Tibial nerve (tissue), 4 donors: ENCODE measurements around the gene MDFI. TPM values are rescaled to one million over a fixed set of nuclear protein-coding genes. Genes with fewer than 3 reads are reported as not detected.

Source experiments
- DNase-seq, 2 donors: peaks; one replicate each; pipeline ENCODE4 v3.0.0-alpha.2; 2019; ENCODE audit warnings: low spot score in 2 of 2
- H3K27ac ChIP-seq, 4 donors: fragments of 200-600 bp; sonication (generic) in 3 of 4; one replicate each; pipeline ENCODE4 v1.5.1; 2017 to 2019; ENCODE audit warnings: mild to moderate bottlenecking in 1 of 4
- H3K27me3 ChIP-seq, 2 donors: fragments of 200-600 bp; sonication (generic) in 1 of 2; one replicate each; pipeline versions ENCODE4 v1.5.1 to v1.6.0; 2017 to 2019
- H3K36me3 ChIP-seq, 3 donors: fragments of 200-600 bp; sonication (generic); one replicate each; pipeline ENCODE4 v1.5.1; 2018 to 2019
- H3K4me1 ChIP-seq, 4 donors: fragments of 200-600 bp; sonication (generic) in 3 of 4; one replicate each; pipeline ENCODE4 v1.5.1; 2017 to 2019
- H3K4me3 ChIP-seq, 4 donors: fragments of 200-600 bp; sonication (generic) in 3 of 4; one replicate each; pipeline ENCODE4 v1.5.1; 2017 to 2019; ENCODE audit warnings: mild to moderate bottlenecking in 1 of 4, moderate library complexity in 1 of 4
- H3K9me3 ChIP-seq, 4 donors: fragments of 200-600 bp; sonication (generic) in 3 of 4; one replicate each; pipeline ENCODE4 v1.5.1; 2017 to 2019
- CTCF ChIP-seq, 5 experiments: fragments of 200-600 bp in 3 of 5; fragments of 450-650 bp in 2 of 5; sonication (generic) in 3 of 5; IDR thresholded peaks; one replicate each; pipeline ENCODE4 v1.5.1; 2016 to 2019; ENCODE audit warnings: antibody characterized with exemption in 5 of 5, mild to moderate bottlenecking in 3 of 5, moderate library complexity in 2 of 5
- EP300 ChIP-seq, 2 donors: sonication (generic); formaldehyde crosslinking; IDR thresholded peaks; one replicate each; pipeline ENCODE4 v1.6.1; 2017; ENCODE audit warnings: antibody characterized with exemption in 2 of 2, mild to moderate bottlenecking in 1 of 2
- POLR2A ChIP-seq, 2 donors: fragments of 450-650 bp; IDR thresholded peaks; one replicate each; pipeline ENCODE4 v1.6.1; 2017; ENCODE audit warnings: antibody characterized with exemption in 2 of 2, mild to moderate bottlenecking in 2 of 2, moderate library complexity in 2 of 2
- WGBS, 2 donors: methylation state at CpG; one replicate each; pipeline ENCODE4 v1.1.5; 2018; 5-methylcytosine and 5-hydroxymethylcytosine counted together
- total RNA-seq, 4 donors: library from RNA; depleted of rRNA; stranded (reverse); fragments of >200 nt; gene quantifications; one replicate each; pipeline ENCODE4 v1.1.0, GENCODE V29; 2016

MDFI gene
- total RNA-seq, 4 donors from 2014 or later = 13.5 to 31.8 (median 20.7) TPM

- Histone ChIP-seq H3K27ac (no peak overlapping the region), H3K4me3 (no peak overlapping the region), H3K27me3 (peaks cover 0 to 18% of the 10 kb centered on the region in 2 donors), H3K36me3 (no peaks in the 10 kb centered on the region), H3K4me1 (no peaks in the 10 kb centered on the region), H3K9me3 (peaks cover 0 to 4% (median 0%) of the 10 kb centered on the region in 4 donors)
- no peak for DNase-seq
- 80 to 86% methylated on average over 7 of the region's 7 CpGs for WGBS, 2 donors
- TF ChIP-seq EP300 (IDR thresholded peaks at IDR 0.05) (no peak), CTCF (IDR thresholded peaks at IDR 0.05) (no peak), POLR2A (IDR thresholded peaks at IDR 0.05) (no peak)
Observed at GRCh38 chr6:41674231-41675000, 36.1 kb downstream of the MDFI start.

GRCh38 chr6:41675176-41675775 is 37.0 kb downstream of the MDFI start:
- peaks cover 0 to 4% (median 0%) of the 10 kb centered on the region in 4 donors for H3K9me3 ChIP-seq
- no peak overlapping the region for H3K4me3 ChIP-seq
- 80 to 81% methylated on average over 4 to 6 of the region's 6 CpGs for WGBS, 2 donors
- no peak for DNase-seq
- no peak overlapping the region for H3K27ac ChIP-seq
- H3K36me3 ChIP-seq = no peaks in the 10 kb centered on the region
- H3K4me1 ChIP-seq = no peaks in the 10 kb centered on the region
- TF ChIP-seq POLR2A (IDR thresholded peaks at IDR 0.05) (no peak), CTCF (IDR thresholded peaks at IDR 0.05) (no peak), EP300 (IDR thresholded peaks at IDR 0.05) (no peak)
- peaks cover 0 to 18% of the 10 kb centered on the region in 2 donors for H3K27me3 ChIP-seq

- Histone ChIP-seq H3K4me3 (no peak overlapping the region), H3K27ac (no peak overlapping the region), H3K27me3 (peaks cover 0 to 18% of the 10 kb centered on the region in 2 donors), H3K36me3 (no peaks in the 10 kb centered on the region), H3K4me1 (no peaks in the 10 kb centered on the region), H3K9me3 (no peaks in the 10 kb centered on the region)
- DNase-seq = no peak
- TF ChIP-seq CTCF (IDR thresholded peaks at IDR 0.05) (no peak), EP300 (IDR thresholded peaks at IDR 0.05) (no peak), POLR2A (IDR thresholded peaks at IDR 0.05) (no peak)
- WGBS, 2 donors = 88 to 90% methylated on average over 6 of the region's 6 CpGs
Observed at GRCh38 chr6:41675992-41676391, 37.7 kb downstream of the MDFI start.

GRCh38 chr6:41676431-41676830 is 38.2 kb downstream of the MDFI start:
- TF ChIP-seq POLR2A (IDR thresholded peaks at IDR 0.05) = no peak
- TF ChIP-seq EP300 (IDR thresholded peaks at IDR 0.05) = no peak
- TF ChIP-seq CTCF (IDR thresholded peaks at IDR 0.05) = no peak
- Histone ChIP-seq H3K27ac (no peak overlapping the region), H3K4me3 (no peak overlapping the region), H3K4me1 (no peaks in the 10 kb centered on the region), H3K36me3 (no peaks in the 10 kb centered on the region), H3K27me3 (peaks cover 0 to 18% of the 10 kb centered on the region in 2 donors), H3K9me3 (no peaks in the 10 kb centered on the region)
- no peak for DNase-seq
- WGBS, 2 donors = 76 to 80% methylated on average over 5 of the region's 5 CpGs
